Karpas-422 (cell line): ENCODE results near the gene STRA6. TPM values are rescaled to one million over a fixed set of nuclear protein-coding genes. Genes with fewer than 3 reads are reported as not detected.
A peak's percentile ranks its signal among the peaks of the same experiment; 100 is the strongest.
"Not testable (repeated sequence)": the region's sequence is repeated elsewhere in the genome, so short reads cannot be mapped to it uniquely, and the experiment has no call there.

Experiments used
- DNase-seq: peaks from one replicate; pipeline ENCODE4 v3.0.0-alpha.2; 2015
- H2AFZ ChIP-seq: fragments of 200-600 bp; sonication (generic); 2 replicates; pipeline ENCODE4 v1.6.1; 2014; ENCODE audit warnings: antibody characterized with exemption, low read length, mixed read lengths
- H3K27ac ChIP-seq: fragments of 200-600 bp; sonication (generic); 2 replicates; pipeline ENCODE4 v1.5.1; 2014; ENCODE audit warnings: mild to moderate bottlenecking, low read length, moderate library complexity
- H3K27me3 ChIP-seq: fragments of 200-600 bp; sonication (generic); 2 replicates; pipeline ENCODE4 v1.6.1; 2014; ENCODE audit warnings: low read length, mixed read lengths
- H3K36me3 ChIP-seq: fragments of 200-600 bp; sonication (generic); 2 replicates; pipeline ENCODE4 v1.6.1; 2014; ENCODE audit warnings: low read length, mixed read lengths; ENCODE audit not compliant: insufficient read depth
- H3K4me1 ChIP-seq: fragments of 200-600 bp; sonication (generic); 2 replicates; pipeline ENCODE4 v1.6.1; 2014; ENCODE audit warnings: mild to moderate bottlenecking, low read length, mixed read lengths
- H3K4me2 ChIP-seq: fragments of 200-600 bp; sonication (generic); 2 replicates; pipeline ENCODE4 v1.6.1; 2014; ENCODE audit warnings: low read length, low read depth, mild to moderate bottlenecking; ENCODE audit not compliant: poor library complexity, severe bottlenecking
- H3K4me3 ChIP-seq: fragments of 200-600 bp; sonication (generic); 2 replicates; pipeline ENCODE4 v1.5.1; 2014; ENCODE audit warnings: mild to moderate bottlenecking, antibody characterized with exemption, low read length, mixed read lengths
- H3K79me2 ChIP-seq: fragments of 200-600 bp; sonication (generic); 2 replicates; pipeline ENCODE4 v1.6.1; 2014; ENCODE audit warnings: mild to moderate bottlenecking, low read length, mixed read lengths
- H3K9ac ChIP-seq: fragments of 200-600 bp; sonication (generic); 2 replicates; pipeline ENCODE4 v1.6.0; 2014; ENCODE audit warnings: low read length
- H3K9me2 ChIP-seq: fragments of 200-600 bp; sonication (generic), shearing (Covaris generic); replicated peaks from 2 replicates; pipeline ENCODE4 v1.6.0; 2014; ENCODE audit warnings: mild to moderate bottlenecking, low read length, moderate library complexity; ENCODE audit not compliant: insufficient read depth
- H3K9me3 ChIP-seq: fragments of 300-700, 200-600 bp; sonication (generic); 2 replicates; pipeline ENCODE4 v1.6.1; 2014; ENCODE audit warnings: low read length, mixed read lengths
- H4K20me1 ChIP-seq: fragments of 200-600 bp; sonication (generic); 2 replicates; pipeline ENCODE4 v1.6.1; 2014; ENCODE audit warnings: mild to moderate bottlenecking, antibody characterized with exemption, low read length, low read depth; ENCODE audit not compliant: insufficient read depth
- total RNA-seq: library from RNA; depleted of rRNA; stranded (reverse); fragments of >200 nt; shearing (Covaris generic); gene quantifications from 2 replicates; pipeline ENCODE4 v1.2.3, GENCODE V29; 2014; ENCODE audit warnings: low replicate concordance

Gene STRA6
- total RNA-seq, 1 experiment from 2014 or later = not detected

DNA sequence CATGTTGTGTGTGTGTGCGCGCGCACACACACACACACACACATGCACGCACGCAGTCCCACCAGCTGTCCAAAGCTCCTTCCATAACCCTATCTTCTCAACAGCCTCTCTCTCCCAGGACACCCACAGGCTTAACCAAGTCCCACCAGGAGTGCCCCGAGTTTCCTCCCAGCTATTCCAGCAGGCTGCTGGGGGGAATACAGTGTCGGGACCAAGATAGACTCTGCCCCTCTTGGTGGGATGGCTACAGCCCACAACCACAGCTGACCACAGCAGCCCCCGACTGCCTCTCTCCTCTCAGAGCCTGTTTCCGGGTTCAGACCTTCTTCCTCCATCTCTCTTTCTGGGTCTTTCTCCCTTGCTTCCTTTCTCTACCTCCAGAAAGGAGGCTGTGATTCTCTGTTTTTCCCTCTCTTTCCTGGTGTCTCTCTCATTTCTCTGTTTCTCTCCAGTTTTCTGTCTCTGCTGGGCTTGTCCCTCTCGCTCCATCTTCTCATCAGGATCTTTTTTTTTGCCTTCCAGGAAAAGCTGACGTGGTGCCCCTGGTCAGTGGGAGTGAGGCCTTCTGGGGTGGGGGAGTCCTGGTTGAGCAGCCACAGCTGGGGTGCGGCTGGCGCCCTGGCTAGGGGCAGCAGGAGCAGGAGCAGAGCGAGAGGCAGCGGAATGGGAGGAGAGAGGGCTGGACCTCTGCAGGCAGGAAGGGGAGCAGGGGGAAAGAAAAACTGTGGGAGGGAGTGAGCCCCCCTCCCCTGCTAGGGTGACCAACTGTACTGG, 32.3 kb downstream of the STRA6 start:
- no peak overlapping the region for H3K27ac ChIP-seq
- no peaks in the 10 kb centered on the region for H3K36me3 ChIP-seq
- no peaks in the 10 kb centered on the region for H3K27me3 ChIP-seq
- no peak overlapping the region for H3K4me2 ChIP-seq
- H4K20me1 ChIP-seq = no peaks in the 10 kb centered on the region; the same call in 1 of the 2 replicates
- H3K79me2 ChIP-seq = no peaks in the 10 kb centered on the region
- H3K9ac ChIP-seq = no peak overlapping the region
- DNase-seq = no peak
- no peaks in the 10 kb centered on the region for H3K9me2 ChIP-seq
- no peaks in the 10 kb centered on the region for H3K4me1 ChIP-seq
- H3K4me3 ChIP-seq = no peak overlapping the region
- no peaks in the 10 kb centered on the region for H3K9me3 ChIP-seq
- no peak overlapping the region for H2AFZ ChIP-seq

DNA sequence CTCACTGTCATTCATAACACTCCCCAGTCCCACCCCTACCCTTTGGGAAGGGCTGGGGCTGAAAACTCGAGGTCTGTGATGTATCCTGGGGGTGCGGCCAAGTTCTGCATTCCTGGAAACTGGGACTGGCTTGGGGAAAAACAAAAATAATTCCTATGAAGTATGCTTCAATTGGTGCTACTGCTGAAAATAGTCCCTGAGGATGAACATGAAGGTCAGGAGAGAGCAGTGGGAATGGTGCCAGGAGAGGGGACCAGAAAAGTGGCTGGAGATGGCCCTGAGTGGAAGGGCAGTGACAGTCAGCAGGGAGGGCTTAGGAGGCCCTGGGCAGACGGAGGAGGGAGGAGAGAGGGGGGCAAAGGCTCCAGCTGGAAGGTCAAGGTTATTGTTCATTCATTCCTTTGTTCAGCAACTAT, 33.9 kb downstream of the STRA6 start:
- no peaks in the 10 kb centered on the region for H3K79me2 ChIP-seq
- H3K27me3 ChIP-seq = no peaks in the 10 kb centered on the region
- no peaks in the 10 kb centered on the region for H3K36me3 ChIP-seq
- H4K20me1 ChIP-seq = no peaks in the 10 kb centered on the region; the same call in 1 of the 2 replicates
- no peak overlapping the region for H3K4me2 ChIP-seq
- no peak overlapping the region for H2AFZ ChIP-seq
- H3K9ac ChIP-seq = no peak overlapping the region
- no peak for DNase-seq
- no peaks in the 10 kb centered on the region for H3K9me2 ChIP-seq
- H3K9me3 ChIP-seq = no peaks in the 10 kb centered on the region
- no peak overlapping the region for H3K27ac ChIP-seq
- H3K4me3 ChIP-seq = no peak overlapping the region
- no peaks in the 10 kb centered on the region for H3K4me1 ChIP-seq

DNA sequence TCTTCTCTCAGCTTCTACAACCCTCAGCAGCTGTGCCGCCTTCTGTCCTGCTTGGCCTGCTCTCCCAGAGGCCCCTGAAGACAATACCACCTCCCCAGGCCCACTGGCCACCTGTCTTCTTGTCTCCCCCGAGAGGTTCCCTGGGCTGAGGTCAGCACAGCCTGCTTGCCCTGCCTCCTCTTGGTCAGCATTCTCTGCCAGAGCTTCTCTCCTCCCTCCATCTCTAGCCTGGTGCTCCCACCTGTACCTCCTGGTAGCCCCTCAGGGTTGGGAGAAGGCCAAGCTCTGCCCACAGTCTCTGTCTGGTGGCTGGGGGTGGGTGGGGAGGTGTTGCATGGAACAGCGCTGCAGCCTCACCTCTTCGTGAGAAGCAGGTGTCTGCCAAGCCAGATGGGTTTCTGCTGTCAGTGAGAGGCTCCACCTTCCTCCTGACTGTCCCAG, 34.7 kb downstream of the STRA6 start:
- Histone ChIP-seq H3K4me2 (no peak overlapping the region), H3K27me3 (no peaks in the 10 kb centered on the region), H3K9me3 (no peaks in the 10 kb centered on the region), H3K9me2 (no peaks in the 10 kb centered on the region), H3K79me2 (no peaks in the 10 kb centered on the region), H4K20me1 (no peaks in the 10 kb centered on the region; the same call in 1 of the 2 replicates), H2AFZ (no peak overlapping the region), H3K4me1 (no peaks in the 10 kb centered on the region), H3K4me3 (no peak overlapping the region), H3K9ac (no peak overlapping the region), H3K27ac (no peak overlapping the region), H3K36me3 (no peaks in the 10 kb centered on the region)
- DNase-seq = no peak

DNA sequence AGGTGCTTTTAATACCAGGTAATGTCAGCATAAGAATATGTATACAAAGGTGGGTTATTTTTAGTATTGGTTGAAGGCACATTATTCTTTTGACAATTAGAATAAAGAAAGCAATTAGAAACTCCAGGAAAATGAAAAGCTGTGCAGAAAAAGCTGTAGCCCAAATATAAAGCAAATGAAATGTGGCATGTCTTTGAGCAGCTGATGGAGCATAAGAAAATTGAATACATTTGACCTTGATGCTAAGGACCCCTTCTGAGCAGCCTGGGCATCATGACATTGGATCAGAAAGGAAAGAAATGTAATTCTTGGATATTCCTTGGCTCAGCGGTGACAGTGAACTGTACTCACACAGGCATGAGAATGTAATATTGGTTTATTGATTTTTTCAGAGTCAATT, 37.1 kb downstream of the STRA6 start:
- H3K4me3 ChIP-seq = no peak overlapping the region
- H3K9me2 ChIP-seq = no peaks in the 10 kb centered on the region
- H3K27me3 ChIP-seq = no peaks in the 10 kb centered on the region
- no peak for DNase-seq
- no peaks in the 10 kb centered on the region for H3K36me3 ChIP-seq
- no peak overlapping the region for H2AFZ ChIP-seq
- no peaks in the 10 kb centered on the region; the same call in 1 of the 2 replicates for H4K20me1 ChIP-seq
- no peaks in the 10 kb centered on the region for H3K4me1 ChIP-seq
- no peak overlapping the region for H3K27ac ChIP-seq
- no peak overlapping the region for H3K9ac ChIP-seq
- no peak overlapping the region for H3K4me2 ChIP-seq
- no peaks in the 10 kb centered on the region for H3K9me3 ChIP-seq
- H3K79me2 ChIP-seq = no peaks in the 10 kb centered on the region

DNA sequence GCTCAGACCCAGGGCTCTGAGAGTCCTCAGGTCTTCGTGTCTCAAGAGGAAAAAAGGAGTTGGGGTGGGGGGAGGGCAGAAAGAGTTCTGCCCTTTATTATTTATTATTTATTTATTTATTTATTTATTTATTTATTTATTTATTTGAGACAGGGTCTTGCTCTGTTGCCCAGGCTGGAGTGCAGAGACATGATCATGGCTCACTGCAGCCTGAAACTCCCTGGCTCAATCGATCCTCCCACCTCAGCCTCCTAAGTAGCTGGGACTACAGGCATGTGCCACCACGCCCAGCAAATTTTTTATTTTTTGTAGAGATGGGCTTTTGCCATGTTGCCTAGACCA, 40.4 kb downstream of the STRA6 start:
- H3K79me2 ChIP-seq, H3K9me2 ChIP-seq, H3K36me3 ChIP-seq, H3K4me3 ChIP-seq, DNase-seq, H3K9ac ChIP-seq, H3K4me1 ChIP-seq, H3K27ac ChIP-seq, H2AFZ ChIP-seq, H3K4me2 ChIP-seq, H3K9me3 ChIP-seq, H4K20me1 ChIP-seq, H3K27me3 ChIP-seq: not testable (repeated sequence)

DNA sequence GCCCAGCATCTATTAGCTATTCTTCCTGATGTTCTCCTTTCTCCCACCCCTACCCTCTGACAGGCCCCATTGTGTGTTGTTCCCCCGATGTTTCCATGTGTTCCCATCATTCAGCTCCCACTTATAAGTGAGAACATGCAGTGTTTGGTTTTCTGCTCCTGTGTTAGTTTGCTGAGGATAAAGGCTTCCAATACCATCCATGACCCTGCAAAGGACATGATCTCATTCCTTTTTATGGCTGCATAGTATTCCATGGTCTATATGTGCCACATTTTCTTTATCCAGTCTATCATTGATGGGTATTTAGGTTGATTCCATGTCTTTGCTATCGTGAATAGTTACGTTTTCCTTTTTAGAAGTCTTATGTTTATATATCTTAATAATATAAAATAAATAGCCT, 42.2 kb downstream of the STRA6 start:
- not testable (repeated sequence) for H3K27ac ChIP-seq, H3K4me1 ChIP-seq, H3K4me3 ChIP-seq, H3K79me2 ChIP-seq, DNase-seq, H3K9me3 ChIP-seq, H4K20me1 ChIP-seq, H2AFZ ChIP-seq, H3K9ac ChIP-seq, H3K4me2 ChIP-seq, H3K36me3 ChIP-seq, H3K9me2 ChIP-seq, H3K27me3 ChIP-seq

DNA sequence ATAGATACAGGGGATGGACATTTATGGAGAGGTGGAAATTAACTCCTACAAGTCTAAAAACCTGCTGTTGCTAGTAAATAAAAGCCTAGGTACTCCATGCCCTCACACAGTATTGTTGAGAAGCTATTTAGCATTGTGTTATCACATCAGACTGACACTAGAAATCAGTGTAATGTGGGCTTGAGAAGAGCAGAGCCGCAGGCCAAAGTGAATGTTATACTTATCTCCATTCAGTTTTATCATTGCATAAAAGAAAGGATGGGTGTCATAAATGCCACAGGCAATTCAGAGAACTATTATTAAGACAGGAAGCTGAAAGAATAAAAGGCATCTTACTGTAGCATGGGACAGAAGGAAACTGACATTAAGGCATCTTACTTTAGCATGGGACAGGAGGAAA, 42.8 kb downstream of the STRA6 start:
- no peak overlapping the region for H3K27ac ChIP-seq
- H3K36me3 ChIP-seq = no peaks in the 10 kb centered on the region
- peaks cover 8% of the 10 kb centered on the region for H3K4me1 ChIP-seq
- no peaks in the 10 kb centered on the region for H4K20me1 ChIP-seq
- H3K4me3 ChIP-seq = no peak overlapping the region
- H3K9me2 ChIP-seq = no peaks in the 10 kb centered on the region
- H3K9me3 ChIP-seq = no peaks in the 10 kb centered on the region
- no peak overlapping the region for H2AFZ ChIP-seq
- no peak for DNase-seq
- H3K27me3 ChIP-seq = no peaks in the 10 kb centered on the region
- H3K4me2 ChIP-seq = no peak overlapping the region
- H3K9ac ChIP-seq = no peak overlapping the region
- H3K79me2 ChIP-seq = no peaks in the 10 kb centered on the region

DNA sequence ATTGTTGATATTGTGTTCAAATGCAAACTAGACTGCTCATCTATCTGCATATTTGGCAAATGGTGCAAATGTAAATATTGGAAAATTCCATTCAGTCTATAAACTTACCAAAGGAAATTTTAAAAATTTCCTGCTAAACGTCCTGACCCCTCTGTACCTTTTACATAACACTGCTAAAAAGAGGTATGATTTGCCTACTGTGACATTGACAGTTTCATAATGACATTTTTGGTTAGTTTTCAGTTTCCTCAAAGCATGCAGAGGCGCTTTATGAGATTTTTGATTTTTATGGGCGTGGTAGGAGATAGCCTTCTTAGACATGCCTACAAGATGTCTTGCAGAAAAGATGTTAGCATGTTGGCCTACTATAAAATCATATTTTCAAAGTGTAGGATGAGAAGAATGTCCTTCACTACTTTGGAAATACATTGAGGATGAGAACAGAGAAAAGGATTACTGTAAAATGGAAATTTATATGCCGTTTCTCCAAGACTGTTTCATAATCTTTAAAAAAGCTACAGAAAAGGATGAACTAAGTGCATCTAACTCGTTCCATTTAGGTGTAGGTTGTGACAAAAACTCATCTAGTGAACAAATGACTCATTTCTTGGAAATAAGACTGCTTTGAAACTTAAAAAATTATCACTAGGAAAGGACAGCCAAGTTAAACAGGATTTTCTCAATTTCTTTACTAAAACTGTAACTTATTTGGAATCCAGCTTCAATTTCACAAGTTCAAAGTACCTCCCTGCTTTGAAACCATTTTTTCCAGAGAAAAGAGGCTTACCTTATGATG, 43.5 kb downstream of the STRA6 start:
- no peaks in the 10 kb centered on the region for H3K9me2 ChIP-seq
- no peak overlapping the region for H3K4me3 ChIP-seq
- no peaks in the 10 kb centered on the region for H3K9me3 ChIP-seq
- H3K4me2 ChIP-seq = no peak overlapping the region
- H3K36me3 ChIP-seq = no peaks in the 10 kb centered on the region
- H3K9ac ChIP-seq = no peak overlapping the region
- H3K27ac ChIP-seq = no peak overlapping the region
- no peaks in the 10 kb centered on the region for H3K27me3 ChIP-seq
- H4K20me1 ChIP-seq = no peaks in the 10 kb centered on the region
- H3K4me1 ChIP-seq = peaks cover 8% of the 10 kb centered on the region
- no peaks in the 10 kb centered on the region for H3K79me2 ChIP-seq
- H2AFZ ChIP-seq = no peak overlapping the region
- DNase-seq = peak; percentile 56
